GM23338 (cell line): Measurements from ENCODE around the gene ZXDC. TPM values are rescaled to one million over a fixed set of nuclear protein-coding genes. Genes with fewer than 3 reads are reported as not detected.

ENCODE experiments used
- ATAC-seq: fragments of 200-7000 bp; cut with Tn5 transposase; 3 replicates; pipeline ENCODE4 v1.9.1; 2020
- DNase-seq: peaks from one replicate; pipeline ENCODE4 v3.0.0-alpha.2; 2015; ENCODE audit warnings: low spot score
- H2AFZ ChIP-seq: fragments of 200-600 bp; sonication (generic); 2 replicates; pipeline ENCODE4 v1.8.0; 2016; ENCODE audit warnings: antibody characterized with exemption, mild to moderate bottlenecking, moderate library complexity
- H3F3A ChIP-seq: fragments of 200-600 bp; sonication (generic); replicated peaks from 2 replicates; pipeline ENCODE4 v1.8.0; 2017; ENCODE audit warnings: antibody characterized with exemption, mixed run types, low read depth
- H3K27ac ChIP-seq: fragments of 200-600 bp; sonication (generic); 2 replicates; pipeline ENCODE4 v1.6.1; 2016; ENCODE audit warnings: low read depth
- H3K27me3 ChIP-seq: fragments of 200-600 bp; sonication (generic); 2 replicates; pipeline ENCODE4 v1.8.0; 2016; ENCODE audit warnings: mild to moderate bottlenecking, mixed run types, moderate library complexity; ENCODE audit not compliant: insufficient read depth
- H3K36me3 ChIP-seq: fragments of 200-600 bp; sonication (generic); 2 replicates; pipeline ENCODE4 v1.8.0; 2016; ENCODE audit warnings: mild to moderate bottlenecking; ENCODE audit not compliant: insufficient read depth
- H3K4me1 ChIP-seq: fragments of 200-600 bp; sonication (generic); 2 replicates; pipeline ENCODE4 v1.8.0; 2016; ENCODE audit warnings: mild to moderate bottlenecking, moderate library complexity; ENCODE audit not compliant: insufficient read depth
- H3K4me2 ChIP-seq: fragments of 200-600 bp; sonication (generic); 2 replicates; pipeline ENCODE4 v1.7.1; 2017; ENCODE audit warnings: mixed run types
- H3K4me3 ChIP-seq: fragments of 200-600 bp; sonication (generic); 2 replicates; pipeline ENCODE4 v1.6.1; 2016; ENCODE audit warnings: mixed run types
- H3K79me2 ChIP-seq: fragments of 200-600 bp; sonication (generic); replicated peaks from 2 replicates; pipeline ENCODE4 v1.8.0; 2017; ENCODE audit warnings: mild to moderate bottlenecking; ENCODE audit not compliant: insufficient read depth
- H3K9me2 ChIP-seq: fragments of 200-600 bp; sonication (generic); 2 replicates; pipeline ENCODE4 v1.8.0; 2017; ENCODE audit not compliant: insufficient read depth
- H4K20me1 ChIP-seq: fragments of 200-600 bp; sonication (generic); replicated peaks from 2 replicates; pipeline ENCODE4 v1.8.0; 2017; ENCODE audit warnings: mild to moderate bottlenecking; ENCODE audit not compliant: insufficient read depth
- H3K27ac Mint-ChIP-seq: 2 replicates; pipeline ENCODE4 v1.8.0; 2020; ENCODE audit warnings: inconsistent platforms, mild to moderate bottlenecking, moderate library complexity, mixed read lengths
- H3K27me3 Mint-ChIP-seq: 3 replicates; pipeline ENCODE4 v1.8.0; 2022; ENCODE audit warnings: low read depth, mild to moderate bottlenecking, moderate library complexity, mixed read lengths, inconsistent platforms; ENCODE audit not compliant: insufficient read depth, poor library complexity
- H3K36me3 Mint-ChIP-seq: 3 replicates; pipeline ENCODE4 v1.8.0; 2021; ENCODE audit warnings: low read depth, mild to moderate bottlenecking, inconsistent platforms, moderate library complexity, mixed read lengths
- H3K4me1 Mint-ChIP-seq: 3 replicates; pipeline ENCODE4 v1.8.0; 2020; ENCODE audit warnings: mild to moderate bottlenecking, inconsistent platforms, mixed read lengths
- H3K4me3 Mint-ChIP-seq: 3 replicates; pipeline ENCODE4 v1.8.0; 2021; ENCODE audit warnings: moderate library complexity, mild to moderate bottlenecking, inconsistent platforms, mixed read lengths
- H3K9me3 Mint-ChIP-seq: 3 replicates; pipeline ENCODE4 v1.8.0; 2020; ENCODE audit warnings: moderate library complexity, mild to moderate bottlenecking, inconsistent platforms, mixed read lengths
- CREB1 ChIP-seq: fragments of 250-450 bp; sonication (Bioruptor Pico); IDR thresholded peaks from 2 replicates; pipeline ENCODE4 v1.5.0; 2020; ENCODE audit warnings: low read depth, mild to moderate bottlenecking, moderate library complexity
- ETS1 ChIP-seq: IDR thresholded peaks from 2 replicates; pipeline ENCODE4 v1.6.1; 2016; ENCODE audit warnings: antibody characterized with exemption
- EZH2 ChIP-seq: fragments of 200-600 bp; sonication (generic); IDR thresholded peaks from one replicate; pipeline ENCODE4 v1.8.0; 2017; ENCODE audit warnings: antibody characterized with exemption, mild to moderate bottlenecking, low read depth; ENCODE audit not compliant: unreplicated experiment
- EZH2phosphoT487 ChIP-seq: fragments of 200-600 bp; sonication (generic); IDR thresholded peaks from one replicate; pipeline ENCODE4 v1.8.1; 2018; ENCODE audit warnings: antibody characterized with exemption; ENCODE audit not compliant: unreplicated experiment
- NANOG ChIP-seq: IDR thresholded peaks from 2 replicates; pipeline ENCODE4 v1.6.1; 2016; ENCODE audit warnings: antibody characterized with exemption, borderline replicate concordance
- ZNF114 ChIP-seq: fragments of 250-450 bp; sonication (Bioruptor Pico); IDR thresholded peaks from 2 replicates; pipeline ENCODE4 v1.5.0; 2020; ENCODE audit warnings: mild to moderate bottlenecking, moderate library complexity
- ZNF331 ChIP-seq: fragments of 250-450 bp; sonication (Bioruptor Pico); IDR thresholded peaks from 2 replicates; pipeline ENCODE4 v1.5.0; 2020; ENCODE audit warnings: low read depth, mild to moderate bottlenecking, moderate library complexity
- polyA plus RNA-seq: library from polyadenylated mRNA; unstranded; fragments of >200 nt; fragmentation: Nextera tagmentation; extraction: Ambion mirVana; gene quantifications from 2 replicates; pipeline ENCODE4 v1.2.1, GENCODE V29; 2016
- total RNA-seq: library from RNA; depleted of rRNA; stranded (reverse); fragments of >200 nt; shearing (Covaris generic); gene quantifications from 2 replicates; pipeline ENCODE4 v1.2.3, GENCODE V29; 2014
- TF ChIP-seq, protein P1 (sequence below): fragments of 250-450 bp; sonication (Bioruptor Pico); IDR thresholded peaks from 2 replicates; pipeline ENCODE4 v1.5.0; 2020; ENCODE audit warnings: mild to moderate bottlenecking, moderate library complexity
- TF ChIP-seq, protein P2 (sequence below), 2 experiments: fragments of 200-600 bp in 1 of 2; sonication (generic) in 1 of 2; conservative IDR thresholded peaks; 2 replicates each; pipeline versions ENCODE4 v1.5.1 to v1.6.1; 2016 to 2017; ENCODE audit warnings: antibody characterized with exemption in 2 of 2, low read depth in 2 of 2, mild to moderate bottlenecking in 2 of 2, moderate library complexity in 1 of 2

The ZXDC gene
- total and polyA plus RNA-seq, 2 experiments from 2014 or later: 5.7 to 45.1 TPM

GRCh38 chr3:126396536-126396935, 79.2 kb downstream of the ZXDC start (continued):
- TF ChIP-seq, protein P1, sequence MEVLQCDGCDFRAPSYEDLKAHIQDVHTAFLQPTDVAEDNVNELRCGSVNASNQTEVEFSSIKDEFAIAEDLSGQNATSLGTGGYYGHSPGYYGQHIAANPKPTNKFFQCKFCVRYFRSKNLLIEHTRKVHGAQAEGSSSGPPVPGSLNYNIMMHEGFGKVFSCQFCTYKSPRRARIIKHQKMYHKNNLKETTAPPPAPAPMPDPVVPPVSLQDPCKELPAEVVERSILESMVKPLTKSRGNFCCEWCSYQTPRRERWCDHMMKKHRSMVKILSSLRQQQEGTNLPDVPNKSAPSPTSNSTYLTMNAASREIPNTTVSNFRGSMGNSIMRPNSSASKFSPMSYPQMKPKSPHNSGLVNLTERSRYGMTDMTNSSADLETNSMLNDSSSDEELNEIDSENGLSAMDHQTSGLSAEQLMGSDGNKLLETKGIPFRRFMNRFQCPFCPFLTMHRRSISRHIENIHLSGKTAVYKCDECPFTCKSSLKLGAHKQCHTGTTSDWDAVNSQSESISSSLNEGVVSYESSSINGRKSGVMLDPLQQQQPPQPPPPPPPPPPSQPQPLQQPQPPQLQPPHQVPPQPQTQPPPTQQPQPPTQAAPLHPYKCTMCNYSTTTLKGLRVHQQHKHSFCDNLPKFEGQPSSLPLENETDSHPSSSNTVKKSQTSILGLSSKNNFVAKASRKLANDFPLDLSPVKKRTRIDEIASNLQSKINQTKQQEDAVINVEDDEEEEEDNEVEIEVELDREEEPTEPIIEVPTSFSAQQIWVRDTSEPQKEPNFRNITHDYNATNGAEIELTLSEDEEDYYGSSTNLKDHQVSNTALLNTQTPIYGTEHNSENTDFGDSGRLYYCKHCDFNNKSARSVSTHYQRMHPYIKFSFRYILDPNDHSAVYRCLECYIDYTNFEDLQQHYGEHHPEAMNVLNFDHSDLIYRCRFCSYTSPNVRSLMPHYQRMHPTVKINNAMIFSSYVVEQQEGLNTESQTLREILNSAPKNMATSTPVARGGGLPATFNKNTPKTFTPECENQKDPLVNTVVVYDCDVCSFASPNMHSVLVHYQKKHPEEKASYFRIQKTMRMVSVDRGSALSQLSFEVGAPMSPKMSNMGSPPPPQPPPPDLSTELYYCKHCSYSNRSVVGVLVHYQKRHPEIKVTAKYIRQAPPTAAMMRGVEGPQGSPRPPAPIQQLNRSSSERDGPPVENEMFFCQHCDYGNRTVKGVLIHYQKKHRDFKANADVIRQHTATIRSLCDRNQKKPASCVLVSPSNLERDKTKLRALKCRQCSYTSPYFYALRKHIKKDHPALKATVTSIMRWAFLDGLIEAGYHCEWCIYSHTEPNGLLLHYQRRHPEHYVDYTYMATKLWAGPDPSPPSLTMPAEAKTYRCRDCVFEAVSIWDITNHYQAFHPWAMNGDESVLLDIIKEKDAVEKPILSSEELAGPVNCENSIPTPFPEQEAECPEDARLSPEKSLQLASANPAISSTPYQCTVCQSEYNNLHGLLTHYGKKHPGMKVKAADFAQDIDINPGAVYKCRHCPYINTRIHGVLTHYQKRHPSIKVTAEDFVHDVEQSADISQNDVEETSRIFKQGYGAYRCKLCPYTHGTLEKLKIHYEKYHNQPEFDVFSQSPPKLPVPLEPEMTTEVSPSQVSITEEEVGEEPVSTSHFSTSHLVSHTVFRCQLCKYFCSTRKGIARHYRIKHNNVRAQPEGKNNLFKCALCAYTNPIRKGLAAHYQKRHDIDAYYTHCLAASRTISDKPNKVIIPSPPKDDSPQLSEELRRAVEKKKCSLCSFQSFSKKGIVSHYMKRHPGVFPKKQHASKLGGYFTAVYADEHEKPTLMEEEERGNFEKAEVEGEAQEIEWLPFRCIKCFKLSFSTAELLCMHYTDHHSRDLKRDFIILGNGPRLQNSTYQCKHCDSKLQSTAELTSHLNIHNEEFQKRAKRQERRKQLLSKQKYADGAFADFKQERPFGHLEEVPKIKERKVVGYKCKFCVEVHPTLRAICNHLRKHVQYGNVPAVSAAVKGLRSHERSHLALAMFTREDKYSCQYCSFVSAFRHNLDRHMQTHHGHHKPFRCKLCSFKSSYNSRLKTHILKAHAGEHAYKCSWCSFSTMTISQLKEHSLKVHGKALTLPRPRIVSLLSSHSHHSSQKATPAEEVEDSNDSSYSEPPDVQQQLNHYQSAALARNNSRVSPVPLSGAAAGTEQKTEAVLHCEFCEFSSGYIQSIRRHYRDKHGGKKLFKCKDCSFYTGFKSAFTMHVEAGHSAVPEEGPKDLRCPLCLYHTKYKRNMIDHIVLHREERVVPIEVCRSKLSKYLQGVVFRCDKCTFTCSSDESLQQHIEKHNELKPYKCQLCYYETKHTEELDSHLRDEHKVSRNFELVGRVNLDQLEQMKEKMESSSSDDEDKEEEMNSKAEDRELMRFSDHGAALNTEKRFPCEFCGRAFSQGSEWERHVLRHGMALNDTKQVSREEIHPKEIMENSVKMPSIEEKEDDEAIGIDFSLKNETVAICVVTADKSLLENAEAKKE (CRISPR knock-in tag): no peak
- TF ChIP-seq CREB1 (no peak), EZH2 (no peak), NANOG (no peak)
- TF ChIP-seq, protein P2, sequence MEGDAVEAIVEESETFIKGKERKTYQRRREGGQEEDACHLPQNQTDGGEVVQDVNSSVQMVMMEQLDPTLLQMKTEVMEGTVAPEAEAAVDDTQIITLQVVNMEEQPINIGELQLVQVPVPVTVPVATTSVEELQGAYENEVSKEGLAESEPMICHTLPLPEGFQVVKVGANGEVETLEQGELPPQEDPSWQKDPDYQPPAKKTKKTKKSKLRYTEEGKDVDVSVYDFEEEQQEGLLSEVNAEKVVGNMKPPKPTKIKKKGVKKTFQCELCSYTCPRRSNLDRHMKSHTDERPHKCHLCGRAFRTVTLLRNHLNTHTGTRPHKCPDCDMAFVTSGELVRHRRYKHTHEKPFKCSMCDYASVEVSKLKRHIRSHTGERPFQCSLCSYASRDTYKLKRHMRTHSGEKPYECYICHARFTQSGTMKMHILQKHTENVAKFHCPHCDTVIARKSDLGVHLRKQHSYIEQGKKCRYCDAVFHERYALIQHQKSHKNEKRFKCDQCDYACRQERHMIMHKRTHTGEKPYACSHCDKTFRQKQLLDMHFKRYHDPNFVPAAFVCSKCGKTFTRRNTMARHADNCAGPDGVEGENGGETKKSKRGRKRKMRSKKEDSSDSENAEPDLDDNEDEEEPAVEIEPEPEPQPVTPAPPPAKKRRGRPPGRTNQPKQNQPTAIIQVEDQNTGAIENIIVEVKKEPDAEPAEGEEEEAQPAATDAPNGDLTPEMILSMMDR (conservative IDR thresholded peaks at IDR 0.05; ENCODE audit: low read depth in 2 of 2): no peak

DNA sequence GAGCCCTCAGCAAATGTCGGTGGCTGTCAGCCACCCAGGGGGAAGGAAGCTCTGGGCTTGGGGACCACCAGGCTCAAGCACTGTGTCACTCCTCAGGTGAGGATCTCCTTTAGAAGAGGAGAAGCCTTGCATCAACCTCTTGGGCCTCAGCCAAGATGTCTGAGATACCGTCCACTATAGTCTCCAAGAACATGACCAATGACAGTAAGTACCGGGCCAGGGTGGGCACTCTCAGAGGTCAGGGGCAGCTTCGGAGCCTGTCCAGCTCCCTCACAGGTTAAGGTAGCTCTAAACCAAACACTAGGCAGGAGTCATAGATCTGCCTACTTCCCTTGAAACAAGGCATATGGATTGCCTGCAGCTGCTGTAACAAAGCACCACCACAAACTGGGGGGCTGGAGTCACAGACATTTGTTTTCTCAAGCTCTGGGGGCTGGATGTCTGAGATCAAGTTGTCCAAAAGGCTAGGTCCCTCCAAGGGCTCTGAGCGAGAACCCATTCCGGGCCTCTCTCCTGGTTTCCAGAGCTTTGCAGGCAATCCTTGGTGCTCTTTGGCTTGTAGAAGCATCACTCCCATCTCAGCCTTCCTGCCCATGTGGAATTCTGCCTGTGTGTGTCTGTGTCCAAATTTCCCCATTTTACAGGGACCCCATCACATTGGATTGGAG, 79.7 kb downstream of the ZXDC start:
- H4K20me1 ChIP-seq: no peaks in the 10 kb centered on the region
- no peaks in the 10 kb centered on the region for H3K36me3 ChIP-seq
- H3F3A ChIP-seq: no peaks in the 10 kb centered on the region
- H2AFZ ChIP-seq: no peak overlapping the region
- no peaks in the 10 kb centered on the region for H3K9me3 Mint-ChIP-seq
- peaks cover 4% of the 10 kb centered on the region; the same call in 1 of the 2 replicates for H3K4me1 ChIP-seq
- no peak overlapping the region for H3K4me3 ChIP-seq
- peaks cover 39% of the 10 kb centered on the region for H3K27me3 ChIP-seq
- H3K36me3 Mint-ChIP-seq: no peaks in the 10 kb centered on the region; the same call in 2 of the 3 replicates
- no peak for ATAC-seq
- no peaks in the 10 kb centered on the region for H3K9me2 ChIP-seq
- no peaks in the 10 kb centered on the region for H3K79me2 ChIP-seq
- H3K27me3 Mint-ChIP-seq: peaks cover 28% of the 10 kb centered on the region
- H3K4me3 Mint-ChIP-seq: no peak overlapping the region
- TF ChIP-seq ETS1 (no peak), EZH2phosphoT487 (no peak), ZNF114 (CRISPR knock-in tag) (no peak), ZNF331 (CRISPR knock-in tag) (no peak)
- DNase-seq: no peak
- no peak overlapping the region for H3K27ac ChIP-seq
- no peak overlapping the region for H3K4me2 ChIP-seq
- peaks cover 8% of the 10 kb centered on the region for H3K4me1 Mint-ChIP-seq
- no peak overlapping the region for H3K27ac Mint-ChIP-seq
